SKM-1 (cell line): ENCODE data around the gene AFF3.

Experiments used
- DNase-seq: peaks from one replicate; lab custom pipeline; 2025; ENCODE audit not compliant: unreplicated experiment; lab: John Stamatoyannopoulos, UW

The AFF3 gene

GRCh38 chr2:99841749-99842148 is 300.6 kb downstream of the AFF3 start:
- no peak for DNase-seq

GRCh38 chr2:99840831-99841230 is 301.6 kb downstream of the AFF3 start:
- no peak for DNase-seq

- no peak for DNase-seq
Measured at GRCh38 chr2:99836690-99837605, 305.4 kb downstream of the AFF3 start.

- DNase-seq: no peak
Measured at GRCh38 chr2:99834426-99834825, 308.0 kb downstream of the AFF3 start.

GRCh38 chr2:99833586-99834201 is 308.7 kb downstream of the AFF3 start:
- no peak for DNase-seq

DNA sequence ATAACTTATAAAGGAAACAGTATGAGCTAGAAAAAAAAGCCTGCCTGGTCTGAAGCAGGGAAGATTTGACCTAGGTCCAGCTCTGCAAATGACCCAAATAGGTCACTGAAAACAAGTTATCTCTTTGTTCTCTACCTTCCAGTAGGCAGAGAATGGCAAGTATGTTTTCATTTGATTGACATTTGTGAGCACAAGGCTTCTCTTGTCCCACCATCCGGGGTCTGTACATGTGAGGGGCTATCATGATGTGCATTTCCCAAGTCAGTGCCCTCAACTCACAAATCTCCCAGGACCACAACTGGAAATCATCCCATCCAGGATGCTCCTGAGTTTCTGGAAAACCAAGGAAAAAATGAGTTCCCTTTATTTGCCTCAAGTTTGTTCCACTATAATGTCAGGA is 309.5 kb downstream of the AFF3 start:
- DNase-seq: no peak

GRCh38 chr2:99831772-99832171 is 310.6 kb downstream of the AFF3 start:
- DNase-seq: no peak

- peak; percentile 73 for DNase-seq
Measured at GRCh38 chr2:99827296-99827999, 314.9 kb downstream of the AFF3 start.

DNA sequence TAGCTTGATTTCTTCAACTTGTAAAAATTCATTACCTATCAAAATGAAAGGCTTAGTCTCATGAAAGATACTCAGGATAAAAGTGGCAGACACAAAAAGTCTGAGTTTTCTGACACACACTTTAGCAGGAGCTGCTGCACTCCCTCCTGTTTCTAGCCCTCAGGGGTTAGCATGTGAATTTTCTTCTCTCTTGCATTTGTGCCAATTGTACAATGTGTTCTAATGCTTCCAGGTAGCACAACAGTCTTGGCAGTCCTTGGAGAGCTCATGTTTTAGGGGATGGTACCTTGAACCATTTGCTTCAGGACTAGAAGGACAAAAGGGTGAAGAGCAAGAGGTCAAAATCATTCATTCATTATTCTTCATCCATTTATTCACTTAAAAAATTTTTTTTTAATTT is 316.8 kb downstream of the AFF3 start:
- no peak for DNase-seq

- no peak for DNase-seq
Measured at GRCh38 chr2:99824758-99825157, 317.6 kb downstream of the AFF3 start.

- DNase-seq: no peak
Measured at GRCh38 chr2:99822474-99823207, 319.7 kb downstream of the AFF3 start.

DNA sequence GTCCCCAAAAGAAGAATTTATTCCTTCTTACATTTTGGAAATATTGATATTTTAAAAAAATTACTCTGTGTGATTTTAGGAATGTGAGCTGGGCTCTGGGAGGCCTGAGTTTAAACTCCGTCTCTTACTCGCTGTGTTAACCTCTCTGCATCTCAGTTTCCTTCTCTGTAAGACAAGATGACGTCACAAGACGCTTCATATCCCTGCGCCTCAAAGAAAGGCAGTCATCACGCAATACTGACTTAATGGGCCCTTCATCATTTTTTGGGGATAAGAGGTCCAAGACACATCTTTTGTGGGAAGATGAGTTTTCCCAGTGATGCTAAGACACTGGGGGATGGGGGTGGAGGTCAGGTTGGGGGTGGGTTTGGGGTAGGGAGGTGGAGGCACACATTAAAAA is 320.4 kb downstream of the AFF3 start:
- DNase-seq: no peak

DNA sequence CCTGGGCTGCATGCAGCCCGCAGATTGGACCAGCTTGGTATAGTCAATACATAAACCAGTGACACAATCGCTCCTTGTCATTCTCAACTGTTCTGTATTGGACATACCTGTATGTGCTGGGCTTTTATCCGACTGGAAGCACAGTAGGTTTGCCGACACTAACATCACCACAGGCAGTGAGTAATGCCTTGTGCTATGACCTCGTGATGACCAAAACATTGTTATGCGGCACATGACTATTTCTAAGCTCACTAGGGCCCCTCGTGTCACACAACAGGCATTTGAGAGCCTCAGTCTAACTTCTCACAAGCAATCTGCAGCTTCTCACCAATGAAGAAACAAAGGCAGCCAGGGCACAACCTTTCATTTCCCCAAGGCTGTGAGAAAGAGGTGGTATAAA is 320.8 kb downstream of the AFF3 start:
- no peak for DNase-seq

DNA sequence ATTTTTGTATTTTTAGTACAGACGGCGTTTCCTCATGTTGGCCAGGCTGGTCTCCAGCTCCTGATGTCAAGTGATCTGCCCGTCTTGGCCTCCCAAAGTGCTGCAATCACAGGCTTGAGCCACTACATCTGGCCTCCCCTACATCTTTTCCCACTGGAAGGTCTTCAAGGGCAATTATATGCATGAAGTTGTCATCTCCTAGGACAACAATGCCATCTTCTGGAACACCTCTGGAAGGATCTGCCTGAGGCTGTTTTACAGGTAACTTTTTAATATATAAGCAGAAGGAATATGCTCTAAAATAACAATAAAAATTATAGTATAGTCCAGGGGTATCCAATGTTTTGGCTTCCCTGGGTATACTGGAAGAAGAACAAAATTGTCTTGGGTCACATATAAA is 321.4 kb downstream of the AFF3 start:
- no peak for DNase-seq

GRCh38 chr2:99819766-99820165 is 322.6 kb downstream of the AFF3 start:
- no peak for DNase-seq

- no peak for DNase-seq
Measured at GRCh38 chr2:99818842-99819241, 323.5 kb downstream of the AFF3 start.

DNA sequence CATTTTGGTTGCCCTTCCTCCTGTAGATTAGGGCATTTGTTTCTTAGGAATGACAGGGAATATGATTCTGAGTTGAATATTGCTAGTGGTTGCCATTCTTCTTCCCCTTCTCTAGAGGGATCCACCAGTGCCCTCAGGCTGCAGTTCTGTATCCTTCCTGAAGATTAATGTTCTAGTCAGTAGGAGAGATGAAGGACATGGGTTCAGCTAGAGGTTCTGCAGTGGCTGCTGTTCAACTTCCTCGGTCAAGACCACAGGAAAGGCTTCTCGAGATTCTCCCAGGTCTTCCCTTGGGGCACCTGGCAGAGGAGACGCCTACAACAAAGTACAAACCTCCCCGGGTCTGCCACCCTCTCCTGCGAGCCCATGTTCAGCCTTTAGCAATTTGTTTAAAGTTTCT is 325.5 kb downstream of the AFF3 start:
- DNase-seq: no peak

GRCh38 chr2:99812426-99812825 is 330.0 kb downstream of the AFF3 start:
- no peak for DNase-seq

- DNase-seq: no peak
Measured at GRCh38 chr2:99811544-99811943, 330.8 kb downstream of the AFF3 start.

DNA sequence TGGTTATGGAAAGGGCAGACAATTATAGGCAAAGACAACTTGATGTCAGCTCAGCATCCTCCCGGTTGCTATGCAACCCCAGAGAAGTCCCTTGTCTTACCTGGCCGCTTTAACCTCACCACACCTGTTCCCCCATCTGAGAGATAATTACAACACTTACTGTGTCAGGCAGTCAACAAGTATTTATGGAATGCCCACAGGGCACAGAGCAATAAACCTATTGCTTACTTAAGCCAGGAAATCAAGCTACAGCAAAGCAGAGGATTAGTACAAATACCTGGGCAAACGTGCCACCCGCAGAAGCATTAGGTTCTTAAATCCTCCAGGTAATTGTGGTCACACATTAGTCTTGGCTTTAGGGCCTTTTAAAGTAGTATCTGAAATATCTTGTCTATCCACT is 332.2 kb downstream of the AFF3 start:
- no peak for DNase-seq

DNA sequence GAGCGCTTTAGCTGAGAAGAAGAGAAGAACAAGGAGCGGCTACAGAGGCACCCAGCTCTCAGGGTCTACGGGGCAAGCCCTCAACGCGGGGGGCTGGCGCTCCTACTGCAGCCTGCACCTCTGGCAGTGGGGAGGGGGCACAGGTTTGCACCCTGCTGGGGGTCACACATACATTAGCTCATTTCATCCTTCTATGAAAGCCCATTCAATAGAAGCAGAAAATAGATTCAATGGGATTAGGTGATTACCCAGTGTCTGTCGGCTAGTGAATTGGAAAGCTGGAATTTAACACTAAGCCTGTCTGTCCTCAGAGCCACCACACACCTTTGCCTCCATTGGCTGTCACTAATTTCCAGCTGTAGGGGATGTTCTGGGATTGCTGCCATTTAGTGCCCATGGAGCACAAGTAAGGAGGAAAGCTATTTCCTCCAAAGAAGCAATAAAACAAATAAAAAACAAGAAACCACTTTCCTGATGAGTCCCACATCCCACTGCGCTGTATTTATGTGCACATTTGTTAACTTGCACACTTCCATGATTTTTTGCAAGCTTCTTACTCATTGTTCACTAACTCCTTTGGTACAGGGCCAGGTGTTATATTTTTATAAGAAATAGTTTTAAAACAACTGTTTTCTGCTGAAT is 333.0 kb downstream of the AFF3 start:
- DNase-seq: no peak
